HS-5 (cell line): ENCODE data around the gene VSTM2B.
"Not testable (repeated sequence)": the region's sequence is repeated elsewhere in the genome, so short reads cannot be mapped to it uniquely, and the experiment has no call there.

Experiments
- DNase-seq: peaks from one replicate; pipeline ENCODE4 v3.0.0-alpha.2; 2012; ENCODE audit warnings: low read depth

VSTM2B gene

GRCh38 chr19:29546583-29547190 lies 20.9 kb downstream of the VSTM2B start:
- no peak for DNase-seq

DNA sequence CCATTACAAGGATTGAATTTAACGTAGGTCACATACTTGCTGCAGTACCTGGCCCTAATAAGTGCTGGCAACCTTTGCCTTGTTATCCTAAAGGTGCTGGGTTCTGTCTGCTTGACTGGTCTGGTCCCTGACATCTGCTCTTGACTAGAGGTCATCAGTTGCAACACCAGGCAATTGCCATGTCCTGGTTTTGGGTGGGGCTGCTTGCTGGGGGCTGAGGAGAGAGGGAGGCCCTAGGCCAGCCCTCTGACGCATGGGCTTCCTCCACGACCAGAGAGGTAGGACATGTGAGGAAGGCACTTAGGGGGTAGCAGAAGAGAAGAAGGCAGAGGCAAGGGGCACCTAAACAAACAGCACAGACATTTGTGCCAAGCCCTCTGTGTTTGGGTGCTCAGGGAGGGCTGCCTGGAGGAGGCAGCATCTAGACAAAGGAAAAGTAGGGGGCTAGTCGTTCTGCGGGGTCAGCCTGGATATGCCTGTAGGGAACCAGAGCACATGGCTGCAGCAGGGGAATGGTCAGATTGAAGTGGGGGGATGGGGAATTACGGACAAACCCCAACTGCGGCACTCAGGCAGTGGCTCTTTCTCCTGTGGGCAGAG lies 21.7 kb downstream of the VSTM2B start:
- no peak for DNase-seq

DNA sequence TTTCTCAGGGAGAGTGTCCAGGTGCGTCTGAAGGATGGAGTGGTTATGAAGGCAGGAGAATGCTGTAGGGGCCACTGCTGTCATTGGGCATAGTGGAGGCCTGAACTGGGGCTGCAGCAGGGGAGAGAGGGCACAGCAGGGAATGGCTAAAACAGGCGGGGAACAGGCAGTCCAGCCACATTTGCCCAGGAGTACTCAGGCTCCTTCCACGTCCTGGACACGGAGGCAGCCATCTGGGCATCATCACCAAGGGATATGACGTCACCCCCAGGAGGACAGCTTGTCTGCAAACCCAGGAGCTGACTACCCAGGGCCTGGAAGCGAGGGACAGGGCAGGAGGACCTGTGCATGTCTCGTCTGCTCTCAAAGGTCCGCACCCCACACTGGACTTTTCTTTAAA lies 22.2 kb downstream of the VSTM2B start:
- DNase-seq = no peak

GRCh38 chr19:29548483-29549085 lies 22.8 kb downstream of the VSTM2B start:
- no peak for DNase-seq

- no peak for DNase-seq
Observed at GRCh38 chr19:29549105-29550070, 23.6 kb downstream of the VSTM2B start.

DNA sequence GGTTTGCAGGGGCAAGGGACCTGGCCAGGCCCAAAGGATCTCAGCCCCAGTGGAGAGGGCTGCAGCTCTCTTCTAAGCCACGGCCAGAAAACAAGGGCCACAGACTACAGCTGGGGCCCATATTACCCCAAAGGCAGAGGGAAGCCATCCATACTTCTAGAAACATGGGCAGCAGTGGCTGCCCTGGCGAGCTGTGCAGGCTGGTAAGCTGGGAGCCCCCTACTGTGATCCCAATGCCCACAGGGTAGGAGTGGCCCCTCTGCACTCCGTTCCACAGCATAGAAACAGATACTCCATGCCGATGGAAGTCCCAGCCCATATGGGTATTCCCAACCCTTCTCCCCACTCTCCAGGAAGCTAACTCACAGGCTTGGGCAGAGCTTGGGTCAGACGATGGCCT lies 25.1 kb downstream of the VSTM2B start:
- DNase-seq = no peak

DNA sequence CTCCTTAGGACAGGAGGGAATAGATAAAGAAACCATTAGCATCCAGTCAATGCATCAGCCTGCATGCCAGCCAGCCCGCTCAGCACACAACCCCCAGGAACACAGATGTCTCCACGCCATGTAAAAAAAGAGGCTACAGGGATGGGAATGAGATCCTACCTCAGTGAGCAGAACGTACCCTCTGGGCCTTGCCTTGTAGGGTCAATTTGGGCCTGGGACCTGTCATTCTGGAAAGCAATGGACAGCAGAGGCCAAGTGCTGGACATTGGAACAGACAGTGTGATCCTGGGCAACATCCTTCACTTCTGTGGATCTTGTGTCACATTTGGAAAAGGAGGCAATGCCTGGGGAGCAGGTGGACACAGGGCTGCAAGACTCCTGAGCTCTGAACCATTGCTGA lies 26.0 kb downstream of the VSTM2B start:
- no peak for DNase-seq

DNA sequence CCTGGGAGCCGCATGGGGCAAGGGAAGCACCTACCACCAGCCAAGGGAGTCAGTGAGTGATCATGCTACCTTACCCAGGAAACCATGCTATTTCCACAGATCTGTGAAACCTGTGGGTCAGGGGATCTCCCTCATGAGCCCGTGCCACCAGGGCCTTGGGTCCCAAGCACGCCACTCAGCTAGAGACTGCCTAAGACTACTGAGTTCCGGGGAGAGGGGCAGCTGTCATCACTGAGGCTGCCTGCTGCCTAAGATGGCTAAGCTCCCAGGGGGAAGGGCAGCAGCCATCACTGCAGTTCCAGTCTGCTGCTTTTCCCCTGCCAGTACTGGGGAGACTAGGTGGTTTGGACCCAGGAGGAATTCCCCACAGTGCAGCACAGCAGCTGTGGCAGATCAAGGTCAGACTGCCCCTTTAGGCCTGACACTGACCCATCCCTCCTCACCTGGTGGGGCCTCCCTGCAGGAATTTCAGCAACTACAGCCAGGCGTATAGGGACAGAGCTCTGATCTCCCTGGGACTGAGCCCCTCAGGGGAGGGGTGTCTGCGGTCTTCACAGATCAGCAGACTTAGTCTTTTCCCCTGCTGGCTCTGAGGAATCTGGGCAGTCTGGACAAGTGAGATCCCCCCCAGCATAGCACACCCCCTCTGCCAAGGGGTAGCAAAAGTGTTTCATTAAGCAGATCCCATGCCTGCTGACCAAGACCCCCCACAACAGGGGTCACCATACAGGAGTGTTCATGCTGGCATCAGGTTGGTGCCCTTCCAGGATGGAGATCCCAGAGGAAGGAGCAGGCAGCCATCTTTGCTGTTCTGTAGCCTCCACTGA lies 26.9 kb downstream of the VSTM2B start:
- no peak for DNase-seq

- no peak for DNase-seq
Observed at GRCh38 chr19:29554149-29554548, 28.4 kb downstream of the VSTM2B start.

GRCh38 chr19:29559110-29559509 lies 33.3 kb downstream of the VSTM2B start:
- DNase-seq = not testable (repeated sequence)

DNA sequence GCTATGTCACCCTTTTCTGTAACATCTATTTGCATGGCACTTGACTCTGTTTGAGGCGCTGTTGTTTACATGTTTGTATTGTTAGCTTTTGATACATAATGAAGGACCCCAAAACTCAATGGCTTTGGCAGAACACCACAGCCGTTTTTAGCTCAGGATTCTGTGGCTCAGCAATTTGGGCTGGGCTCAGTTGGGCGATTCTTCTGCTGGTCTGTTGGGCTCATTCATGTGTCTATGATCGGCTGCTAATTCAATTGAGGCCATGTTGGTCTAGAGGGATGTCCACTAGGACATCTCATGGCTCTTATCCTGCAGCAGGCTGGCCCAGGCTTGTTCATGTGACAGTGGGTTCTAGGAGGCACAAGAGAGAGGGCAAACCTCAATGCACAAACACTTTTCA lies 33.9 kb downstream of the VSTM2B start:
- DNase-seq = no peak

GRCh38 chr19:29560313-29561075 lies 34.7 kb downstream of the VSTM2B start:
- no peak for DNase-seq

GRCh38 chr19:29561601-29562000 lies 35.8 kb downstream of the VSTM2B start:
- DNase-seq = no peak

DNA sequence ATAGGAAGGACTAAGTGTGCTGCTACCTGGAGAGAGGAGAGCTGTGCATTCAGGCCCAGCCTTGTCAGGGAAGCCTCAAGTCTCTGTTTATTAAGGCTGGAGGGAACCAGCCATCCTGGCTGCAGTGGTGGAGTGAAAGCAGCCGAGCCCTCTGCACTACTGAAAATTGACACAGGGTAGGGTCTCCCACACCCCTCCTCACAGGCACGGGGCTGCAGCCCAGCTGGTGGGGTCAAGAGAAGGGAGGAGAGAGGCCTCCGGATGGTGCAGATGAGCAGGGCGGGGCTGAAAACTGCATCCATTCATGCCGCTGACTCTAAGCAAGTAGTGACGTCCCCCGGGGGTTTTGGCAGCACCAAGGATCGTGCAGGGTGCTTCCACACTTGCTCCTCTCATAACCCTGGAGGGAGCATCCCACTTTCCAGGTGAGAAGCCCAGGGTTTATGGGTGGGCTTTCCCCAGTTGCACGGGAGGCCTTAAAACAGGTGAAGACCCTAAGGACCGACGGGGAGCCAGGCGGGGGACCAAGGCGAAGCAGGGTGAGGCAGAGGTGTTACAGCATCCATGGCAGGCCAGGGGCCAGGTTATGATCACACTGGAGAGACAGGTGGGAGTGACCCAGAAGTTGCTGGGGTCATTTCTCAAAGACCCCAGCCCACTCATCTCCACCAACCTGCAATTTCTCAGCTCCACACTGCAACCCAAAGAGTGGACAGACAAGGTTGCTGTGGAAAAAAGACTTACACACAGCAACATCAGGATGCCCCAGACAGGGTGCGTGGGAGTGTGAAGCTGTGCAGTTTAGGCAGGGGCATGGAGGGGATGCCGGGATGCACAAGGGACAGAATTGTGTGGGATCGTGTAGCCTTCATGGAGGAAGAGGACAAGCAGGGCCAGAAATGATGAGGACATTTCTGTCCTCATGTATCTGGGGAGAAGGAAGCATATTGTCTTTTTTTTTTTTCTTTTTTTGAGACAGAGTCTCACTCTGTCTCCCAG lies 36.8 kb downstream of the VSTM2B start:
- DNase-seq = no peak

GRCh38 chr19:29563486-29564101 lies 37.8 kb downstream of the VSTM2B start:
- DNase-seq = no peak

DNA sequence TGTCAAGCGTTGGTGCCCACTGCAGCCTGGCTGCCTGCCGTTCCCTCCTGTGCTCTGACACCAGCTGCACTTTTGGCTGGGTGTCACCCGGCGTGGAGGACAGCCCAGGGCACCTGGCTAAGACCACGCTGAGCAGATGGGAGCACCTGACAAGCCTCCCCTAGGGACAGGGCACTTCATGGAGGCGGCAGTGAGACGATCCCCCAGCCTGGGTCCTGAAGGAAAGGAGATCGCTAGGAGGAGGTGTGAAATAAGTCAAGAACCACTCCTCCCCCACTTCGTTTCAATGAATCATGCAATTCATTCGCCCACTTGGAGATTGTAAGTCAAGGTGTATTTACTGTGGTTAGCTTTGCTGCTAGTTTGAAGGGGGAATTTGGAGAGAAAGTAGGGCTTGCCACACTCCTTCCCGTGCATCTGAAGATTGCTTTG lies 38.8 kb downstream of the VSTM2B start:
- DNase-seq = no peak

DNA sequence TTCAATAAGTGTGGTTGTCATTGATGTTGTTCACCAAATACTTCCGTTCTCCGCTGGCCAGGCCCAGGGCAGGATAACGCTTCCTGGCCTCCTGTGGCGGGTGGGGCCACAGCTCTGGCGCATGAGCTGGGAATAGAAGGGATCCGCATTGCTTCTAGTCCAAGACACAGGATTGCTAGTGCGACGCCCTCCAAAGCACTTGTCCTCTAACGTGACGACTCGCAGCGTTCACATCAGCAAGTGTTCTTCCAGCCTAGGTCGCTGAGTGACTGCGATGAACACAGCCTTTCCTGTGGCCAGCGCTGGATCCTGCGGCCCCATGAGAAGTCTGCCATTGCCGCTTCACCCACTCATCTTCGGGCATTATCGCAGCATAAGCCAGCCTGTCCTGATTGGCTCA lies 39.4 kb downstream of the VSTM2B start:
- no peak for DNase-seq

DNA sequence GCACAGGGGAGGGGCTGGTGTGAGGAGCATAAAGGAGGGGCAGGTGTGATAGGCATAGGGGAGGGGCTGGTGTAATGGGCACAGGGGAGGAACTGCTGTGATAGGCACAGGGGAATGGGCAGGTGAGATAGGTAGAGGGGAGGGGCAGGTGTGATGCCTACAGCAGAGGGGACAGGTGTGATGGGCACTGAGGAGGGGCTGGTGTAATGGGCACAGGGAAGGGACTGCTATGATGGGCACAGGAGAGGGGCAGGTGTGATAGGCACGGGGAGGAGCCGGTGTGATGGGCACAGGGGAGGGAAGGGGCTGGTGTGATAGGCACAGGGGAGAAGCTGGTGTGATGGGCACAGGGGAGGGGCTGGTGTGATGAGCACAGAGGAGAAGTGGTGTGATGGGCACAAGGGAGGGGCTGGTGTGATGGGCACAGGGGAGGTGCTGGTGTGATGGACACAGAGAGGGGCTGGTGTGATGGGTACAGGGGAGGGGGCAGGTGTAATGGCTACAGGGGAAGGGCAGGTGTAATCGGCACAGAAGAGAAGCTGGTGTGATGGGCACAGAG lies 40.8 kb downstream of the VSTM2B start:
- no peak for DNase-seq

DNA sequence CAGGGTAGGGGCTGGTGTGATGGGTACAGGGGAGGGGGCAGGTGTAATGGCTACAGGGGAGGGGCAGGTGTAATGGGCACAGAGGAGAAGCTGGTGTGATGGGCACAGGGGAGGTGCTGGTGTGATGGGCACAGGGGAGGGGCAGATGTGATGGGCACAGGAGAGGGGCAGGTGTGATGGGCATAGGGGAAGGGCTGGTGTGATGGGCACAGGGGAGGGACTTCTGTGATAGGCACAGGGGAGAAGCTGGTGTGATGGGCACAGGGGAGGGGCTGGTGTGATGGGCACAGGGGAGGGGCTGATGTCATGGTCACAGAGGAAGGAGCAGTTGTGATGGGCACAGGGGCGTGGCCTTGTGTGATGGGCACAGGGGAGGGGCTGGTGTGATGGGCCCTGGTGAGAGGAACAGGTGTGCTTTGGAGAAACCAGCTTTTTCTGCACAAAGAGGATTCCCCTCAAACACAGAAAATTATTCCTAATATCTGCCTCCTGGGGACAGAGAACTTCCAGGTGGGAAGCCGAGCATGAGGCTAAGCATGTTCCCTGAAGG lies 41.6 kb downstream of the VSTM2B start:
- DNase-seq = no peak
